Measurements from ENCODE around the gene SSX2IP. TPM values are rescaled to one million over a fixed set of nuclear protein-coding genes. Genes with fewer than 3 reads are reported as not detected.

Gene SSX2IP
- total and polyA plus RNA-seq, 9 of the 15 experiments (the other 6 are each of a cell fraction or from before 2014, with no cell fraction given): 20.6 to 96.7 (median 61.7) TPM

DNA sequence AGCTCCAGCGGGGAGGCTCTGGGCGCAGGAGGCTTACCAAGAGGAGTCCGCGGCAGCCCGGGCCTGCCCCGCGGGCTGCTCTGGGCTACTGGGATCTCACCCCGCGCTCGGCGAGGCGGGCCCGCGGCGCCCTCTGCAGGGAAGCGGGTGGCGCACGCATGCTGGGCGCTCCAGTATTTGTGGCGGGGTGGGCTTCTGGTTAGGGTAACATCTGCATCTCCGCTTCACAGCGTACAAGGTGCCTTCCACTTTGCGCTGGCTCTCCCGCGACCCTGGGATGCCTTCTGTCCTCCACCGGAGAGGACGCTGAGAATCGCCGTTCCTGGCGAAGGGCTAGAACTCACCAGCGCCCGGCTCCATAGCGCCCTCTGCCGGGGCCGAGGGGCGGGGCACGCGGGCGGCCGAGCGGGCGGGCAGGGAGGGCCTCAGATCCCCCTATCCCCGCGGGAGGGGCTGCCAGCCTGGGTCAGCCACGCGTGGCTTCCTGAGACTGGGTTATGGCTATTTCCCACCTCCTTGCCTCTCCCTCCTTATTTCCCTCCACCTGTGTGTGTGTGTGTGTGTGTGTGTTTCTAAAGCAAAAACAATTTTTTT, 69.4 kb downstream of the SSX2IP start (continued):
- TF ChIP-seq, protein P1, sequence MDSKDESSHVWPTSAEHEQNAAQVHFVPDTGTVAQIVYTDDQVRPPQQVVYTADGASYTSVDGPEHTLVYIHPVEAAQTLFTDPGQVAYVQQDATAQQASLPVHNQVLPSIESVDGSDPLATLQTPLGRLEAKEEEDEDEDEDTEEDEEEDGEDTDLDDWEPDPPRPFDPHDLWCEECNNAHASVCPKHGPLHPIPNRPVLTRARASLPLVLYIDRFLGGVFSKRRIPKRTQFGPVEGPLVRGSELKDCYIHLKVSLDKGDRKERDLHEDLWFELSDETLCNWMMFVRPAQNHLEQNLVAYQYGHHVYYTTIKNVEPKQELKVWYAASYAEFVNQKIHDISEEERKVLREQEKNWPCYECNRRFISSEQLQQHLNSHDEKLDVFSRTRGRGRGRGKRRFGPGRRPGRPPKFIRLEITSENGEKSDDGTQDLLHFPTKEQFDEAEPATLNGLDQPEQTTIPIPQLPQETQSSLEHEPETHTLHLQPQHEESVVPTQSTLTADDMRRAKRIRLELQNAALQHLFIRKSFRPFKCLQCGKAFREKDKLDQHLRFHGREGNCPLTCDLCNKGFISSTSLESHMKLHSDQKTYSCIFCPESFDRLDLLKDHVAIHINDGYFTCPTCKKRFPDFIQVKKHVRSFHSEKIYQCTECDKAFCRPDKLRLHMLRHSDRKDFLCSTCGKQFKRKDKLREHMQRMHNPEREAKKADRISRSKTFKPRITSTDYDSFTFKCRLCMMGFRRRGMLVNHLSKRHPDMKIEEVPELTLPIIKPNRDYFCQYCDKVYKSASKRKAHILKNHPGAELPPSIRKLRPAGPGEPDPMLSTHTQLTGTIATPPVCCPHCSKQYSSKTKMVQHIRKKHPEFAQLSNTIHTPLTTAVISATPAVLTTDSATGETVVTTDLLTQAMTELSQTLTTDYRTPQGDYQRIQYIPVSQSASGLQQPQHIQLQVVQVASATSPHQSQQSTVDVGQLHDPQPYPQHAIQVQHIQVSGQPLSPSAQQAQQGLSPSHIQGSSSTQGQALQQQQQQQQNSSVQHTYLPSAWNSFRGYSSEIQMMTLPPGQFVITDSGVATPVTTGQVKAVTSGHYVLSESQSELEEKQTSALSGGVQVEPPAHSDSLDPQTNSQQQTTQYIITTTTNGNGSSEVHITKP (IDR thresholded peaks at IDR 0.05; ENCODE audit: partially characterized antibody): peak; percentile 26
- TF ChIP-seq LCOR (CRISPR knock-in tag; IDR thresholded peaks at IDR 0.05) (peak; percentile 79), ILF3 (IDR thresholded peaks at IDR 0.05; ENCODE audit: borderline replicate concordance) (peak; percentile 65; the same call in 1 of the 2 replicates), RBBP5 (IDR thresholded peaks at IDR 0.05; ENCODE audit: borderline replicate concordance, insufficient read depth, low read length, poor library complexity, severe bottlenecking) (peak; percentile 69), GTF2A2 (tag; IDR thresholded peaks at IDR 0.05) (no peak), XRCC5 (IDR thresholded peaks at IDR 0.05; ENCODE audit: low read depth, low read length) (peak; percentile 94), RAD21 (CRISPR knock-in tag; conservative IDR thresholded peaks at IDR 0.05 in 1 of 2, IDR thresholded peaks at IDR 0.05 in 1 of 2) (peak; percentile 84 to 85), ARID1B (IDR thresholded peaks at IDR 0.05) (peak; percentile 43; the same call in 1 of the 2 replicates), L3MBTL2 (IDR thresholded peaks at IDR 0.05) (peak; percentile 76), GABPB2 (CRISPR knock-in tag; conservative IDR thresholded peaks at IDR 0.05) (no peak), MYC (IDR thresholded peaks at IDR 0.05; ENCODE audit: low read depth, low read length) (peak; percentile 58; the same call in 1 of the 2 replicates), MYC (CRISPR knock-in tag; IDR thresholded peaks at IDR 0.05; ENCODE audit: borderline replicate concordance, low read depth) (no peak), RB1 (IDR thresholded peaks at IDR 0.05; ENCODE audit: low read depth) (peak; percentile 92), CCNT2 (IDR thresholded peaks at IDR 0.05; ENCODE audit: borderline replicate concordance, extremely low read depth, insufficient read length, low read depth, low read length) (peak; percentile 67), PHF20 (IDR thresholded peaks at IDR 0.05; ENCODE audit: partially characterized antibody) (peak; percentile 41), PCBP1 (IDR thresholded peaks at IDR 0.05; ENCODE audit: low read depth, low read length, poor library complexity, severe bottlenecking) (peak; percentile 58)
- TF ChIP-seq, protein P2, sequence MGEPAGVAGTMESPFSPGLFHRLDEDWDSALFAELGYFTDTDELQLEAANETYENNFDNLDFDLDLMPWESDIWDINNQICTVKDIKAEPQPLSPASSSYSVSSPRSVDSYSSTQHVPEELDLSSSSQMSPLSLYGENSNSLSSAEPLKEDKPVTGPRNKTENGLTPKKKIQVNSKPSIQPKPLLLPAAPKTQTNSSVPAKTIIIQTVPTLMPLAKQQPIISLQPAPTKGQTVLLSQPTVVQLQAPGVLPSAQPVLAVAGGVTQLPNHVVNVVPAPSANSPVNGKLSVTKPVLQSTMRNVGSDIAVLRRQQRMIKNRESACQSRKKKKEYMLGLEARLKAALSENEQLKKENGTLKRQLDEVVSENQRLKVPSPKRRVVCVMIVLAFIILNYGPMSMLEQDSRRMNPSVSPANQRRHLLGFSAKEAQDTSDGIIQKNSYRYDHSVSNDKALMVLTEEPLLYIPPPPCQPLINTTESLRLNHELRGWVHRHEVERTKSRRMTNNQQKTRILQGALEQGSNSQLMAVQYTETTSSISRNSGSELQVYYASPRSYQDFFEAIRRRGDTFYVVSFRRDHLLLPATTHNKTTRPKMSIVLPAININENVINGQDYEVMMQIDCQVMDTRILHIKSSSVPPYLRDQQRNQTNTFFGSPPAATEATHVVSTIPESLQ (CRISPR knock-in tag; IDR thresholded peaks at IDR 0.05): 0 out of 2 replicates have a peak, but pooled peaks have one; percentile 55
- TF ChIP-seq, protein P3, sequence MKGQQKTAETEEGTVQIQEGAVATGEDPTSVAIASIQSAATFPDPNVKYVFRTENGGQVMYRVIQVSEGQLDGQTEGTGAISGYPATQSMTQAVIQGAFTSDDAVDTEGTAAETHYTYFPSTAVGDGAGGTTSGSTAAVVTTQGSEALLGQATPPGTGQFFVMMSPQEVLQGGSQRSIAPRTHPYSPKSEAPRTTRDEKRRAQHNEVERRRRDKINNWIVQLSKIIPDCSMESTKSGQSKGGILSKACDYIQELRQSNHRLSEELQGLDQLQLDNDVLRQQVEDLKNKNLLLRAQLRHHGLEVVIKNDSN (CRISPR knock-in tag; IDR thresholded peaks at IDR 0.05): no peak
- TF ChIP-seq, protein P4, sequence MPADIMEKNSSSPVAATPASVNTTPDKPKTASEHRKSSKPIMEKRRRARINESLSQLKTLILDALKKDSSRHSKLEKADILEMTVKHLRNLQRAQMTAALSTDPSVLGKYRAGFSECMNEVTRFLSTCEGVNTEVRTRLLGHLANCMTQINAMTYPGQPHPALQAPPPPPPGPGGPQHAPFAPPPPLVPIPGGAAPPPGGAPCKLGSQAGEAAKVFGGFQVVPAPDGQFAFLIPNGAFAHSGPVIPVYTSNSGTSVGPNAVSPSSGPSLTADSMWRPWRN (IDR thresholded peaks at IDR 0.05; ENCODE audit: low read depth): no peak

All from K562 (cell line).